ENCODE data around the gene NLGN2.
A peak's percentile ranks its signal among the peaks of the same experiment; 100 is the strongest.

NLGN2 gene

DNA sequence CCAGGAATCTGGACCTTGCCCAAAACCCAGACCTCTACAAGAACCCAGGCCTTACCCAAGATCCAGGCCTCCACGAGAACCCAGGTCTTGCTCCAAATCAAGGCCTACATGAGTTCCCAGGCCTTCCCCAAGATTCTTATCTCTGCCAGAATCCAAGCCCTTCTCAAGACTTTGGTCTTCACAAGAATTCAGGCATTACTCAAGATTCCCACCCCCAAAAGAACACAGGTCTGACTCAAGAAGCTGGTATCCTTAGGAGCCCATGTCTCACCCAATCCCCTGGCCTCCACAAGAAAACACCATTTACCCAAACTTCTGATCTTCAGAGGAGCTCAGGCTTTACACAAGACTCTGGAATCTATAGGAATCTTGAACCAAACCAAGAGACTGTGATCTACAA, 23.6 kb downstream of the NLGN2 start:
- no peak for DNase-seq (ENCODE audit: extremely low spot score, insufficient read length, low read depth)
- no peak for FAIRE-seq

DNA sequence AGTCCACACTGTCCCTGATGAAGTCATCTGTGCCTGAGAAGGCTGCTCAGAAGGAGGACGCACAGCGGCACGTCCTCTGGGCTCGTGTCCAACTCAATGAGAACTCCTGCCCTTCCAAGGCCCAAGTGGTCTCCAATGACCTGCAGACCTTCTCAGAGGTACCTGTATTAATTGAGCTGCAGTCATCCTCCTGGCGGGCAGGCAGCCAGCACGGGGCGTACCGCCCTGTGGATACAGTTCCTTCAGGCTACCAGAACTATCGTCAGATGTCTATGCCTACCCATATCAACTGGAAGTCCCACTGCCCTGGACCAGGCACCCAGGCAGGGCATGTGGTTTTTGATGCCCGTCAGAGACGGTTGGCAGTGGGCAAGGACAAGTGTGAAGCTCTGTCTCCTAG, 24.7 kb downstream of the NLGN2 start:
- FAIRE-seq, result no peak

DNA sequence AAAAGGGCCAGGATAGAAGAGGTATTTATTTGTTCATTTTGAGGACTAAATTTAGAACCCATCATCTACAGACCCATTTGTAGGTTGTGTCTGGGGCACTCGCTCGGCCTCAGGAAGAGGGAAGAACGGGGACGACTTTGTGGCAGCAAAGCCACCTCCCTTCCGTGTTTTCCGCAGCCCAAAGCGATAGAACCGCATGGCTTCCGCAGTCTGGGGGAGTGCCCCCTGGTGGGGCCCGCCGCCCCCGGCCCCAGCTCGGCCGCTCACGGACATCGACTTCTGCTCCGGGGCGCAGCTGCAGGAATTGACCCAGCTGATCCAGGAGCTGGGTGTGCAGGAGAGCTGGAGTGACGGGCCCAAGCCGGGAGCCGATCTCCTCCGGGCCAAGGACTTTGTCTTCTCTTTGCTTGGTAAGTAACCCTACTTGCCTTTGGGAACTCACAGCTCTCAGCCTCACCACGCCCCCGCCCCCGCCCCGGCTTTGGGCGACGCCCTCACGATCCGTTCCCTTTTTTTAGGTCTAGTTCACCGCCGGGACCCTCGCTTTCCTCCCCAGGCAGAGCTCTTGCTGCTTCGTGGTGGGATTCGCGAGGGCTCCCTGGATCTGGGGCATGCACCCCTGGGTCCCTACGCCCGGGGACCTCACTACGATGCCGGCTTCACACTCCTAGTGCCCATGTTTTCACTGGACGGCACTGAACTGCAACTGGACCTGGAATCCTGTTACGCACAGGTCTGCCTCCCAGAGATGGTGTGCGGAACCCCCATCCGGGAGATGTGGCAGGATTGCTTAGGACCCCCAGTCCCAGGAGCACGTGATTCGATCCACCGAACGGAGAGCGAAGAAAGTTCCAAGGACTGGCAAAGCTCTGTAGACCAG, 28.3 kb downstream of the NLGN2 start:
- no peak for FAIRE-seq
- DNase-seq (ENCODE audit: extremely low spot score, insufficient read length, low read depth), result no peak

More for the DNA sequence above, 24.7 kb downstream of the NLGN2 start:
- no peak for DNase-seq (ENCODE audit: extremely low spot score, insufficient read length, low read depth)

DNA sequence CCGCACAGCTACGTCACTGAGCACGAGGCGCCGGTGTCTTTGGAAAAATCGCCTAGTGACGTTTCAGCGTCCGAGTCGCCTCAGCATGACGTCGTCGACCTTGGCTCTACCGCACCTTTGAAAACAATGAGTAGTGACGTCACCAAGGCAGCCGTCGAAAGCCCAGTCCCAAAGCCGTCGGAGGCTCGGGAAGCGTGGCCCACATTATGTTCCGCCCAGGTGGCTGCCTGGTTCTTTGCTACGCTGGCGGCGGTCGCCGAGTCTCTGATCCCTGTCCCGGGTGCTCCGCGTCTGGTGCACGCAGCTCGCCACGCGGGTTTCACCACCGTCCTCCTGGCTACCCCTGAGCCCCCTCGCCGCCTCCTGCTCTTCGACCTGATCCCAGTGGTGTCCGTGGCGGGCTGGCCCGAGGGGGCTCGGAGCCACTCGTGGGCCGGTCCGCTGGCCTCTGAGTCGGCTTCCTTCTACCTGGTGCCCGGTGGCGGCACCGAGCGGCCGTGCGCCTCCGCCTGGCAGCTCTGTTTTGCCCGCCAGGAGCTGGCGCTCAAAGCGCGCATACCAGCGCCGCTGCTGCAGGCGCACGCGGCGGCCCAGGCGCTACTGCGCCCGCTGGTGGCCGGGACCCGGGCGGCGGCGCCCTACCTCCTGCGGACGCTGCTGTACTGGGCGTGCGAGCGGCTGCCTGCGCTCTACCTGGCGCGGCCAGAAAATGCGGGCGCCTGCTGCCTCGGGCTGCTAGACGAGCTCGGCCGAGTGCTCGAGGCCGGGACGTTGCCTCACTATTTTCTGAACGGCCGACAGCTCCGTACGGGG, 29.1 kb downstream of the NLGN2 start:
- peak; percentile 44 for DNase-seq (ENCODE audit: extremely low spot score, insufficient read length, low read depth)
- peak; percentile 48 for FAIRE-seq

DNA sequence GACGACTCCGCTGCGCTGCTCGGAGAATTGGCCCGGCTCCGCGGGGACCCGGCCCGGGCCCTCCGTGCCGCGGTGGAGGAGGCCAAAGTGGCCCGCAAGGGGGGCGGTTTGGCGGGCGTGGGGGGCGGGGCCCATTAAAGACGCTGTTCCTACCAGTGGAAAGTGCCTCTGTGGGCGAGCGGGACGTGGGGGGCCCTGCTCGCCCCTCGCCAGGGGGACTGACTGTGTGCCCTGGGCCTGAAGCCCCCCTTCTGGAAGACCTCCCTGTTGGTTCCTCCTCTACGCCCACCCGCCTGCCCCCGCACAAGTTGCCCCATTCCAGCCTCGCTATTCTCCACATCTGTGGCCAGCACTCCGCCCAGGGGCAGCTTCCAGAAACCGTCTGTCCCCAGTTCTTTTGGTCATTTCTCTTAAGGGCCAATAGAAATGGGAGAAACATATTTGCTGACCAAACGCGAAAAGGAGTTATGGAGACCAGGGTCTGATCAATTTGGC, 29.8 kb downstream of the NLGN2 start:
- DNase-seq (ENCODE audit: extremely low spot score, insufficient read length, low read depth) (no peak), FAIRE-seq (no peak)

DNA sequence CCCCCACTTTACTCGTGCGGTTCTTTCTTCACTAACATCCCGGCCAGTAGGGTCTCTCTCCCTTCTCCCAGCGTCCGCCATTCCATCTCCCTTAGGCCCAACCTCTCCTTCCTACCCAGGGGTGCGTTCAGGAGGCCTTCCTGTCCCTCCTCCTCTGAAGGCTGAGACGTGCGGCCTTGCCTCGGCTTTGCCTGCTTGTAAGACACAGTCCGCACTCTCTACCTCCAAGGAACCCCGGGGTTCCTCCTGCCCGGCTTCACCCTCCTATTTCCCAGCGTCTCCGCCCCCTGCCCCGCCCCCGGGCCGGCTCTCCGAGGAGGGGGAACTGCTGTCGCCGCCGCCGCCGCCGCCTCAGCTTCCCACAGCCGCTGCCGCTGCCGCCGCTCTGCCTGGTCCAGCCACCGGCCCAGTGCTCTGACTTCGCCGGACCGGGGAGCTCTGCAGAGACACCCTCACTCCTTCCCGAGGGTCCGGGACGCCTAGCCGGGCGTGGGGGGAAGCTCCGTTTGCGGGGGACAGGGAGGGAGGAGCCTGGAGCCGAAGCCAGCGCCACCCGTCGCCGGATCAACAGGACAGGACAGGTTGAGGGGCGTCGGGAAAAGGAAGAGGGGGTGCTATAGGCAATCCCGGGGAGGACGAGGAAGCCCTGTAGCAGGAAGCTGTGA, 30.4 kb downstream of the NLGN2 start:
- FAIRE-seq (no peak), DNase-seq (ENCODE audit: extremely low spot score, insufficient read length, low read depth) (no peak)

DNA sequence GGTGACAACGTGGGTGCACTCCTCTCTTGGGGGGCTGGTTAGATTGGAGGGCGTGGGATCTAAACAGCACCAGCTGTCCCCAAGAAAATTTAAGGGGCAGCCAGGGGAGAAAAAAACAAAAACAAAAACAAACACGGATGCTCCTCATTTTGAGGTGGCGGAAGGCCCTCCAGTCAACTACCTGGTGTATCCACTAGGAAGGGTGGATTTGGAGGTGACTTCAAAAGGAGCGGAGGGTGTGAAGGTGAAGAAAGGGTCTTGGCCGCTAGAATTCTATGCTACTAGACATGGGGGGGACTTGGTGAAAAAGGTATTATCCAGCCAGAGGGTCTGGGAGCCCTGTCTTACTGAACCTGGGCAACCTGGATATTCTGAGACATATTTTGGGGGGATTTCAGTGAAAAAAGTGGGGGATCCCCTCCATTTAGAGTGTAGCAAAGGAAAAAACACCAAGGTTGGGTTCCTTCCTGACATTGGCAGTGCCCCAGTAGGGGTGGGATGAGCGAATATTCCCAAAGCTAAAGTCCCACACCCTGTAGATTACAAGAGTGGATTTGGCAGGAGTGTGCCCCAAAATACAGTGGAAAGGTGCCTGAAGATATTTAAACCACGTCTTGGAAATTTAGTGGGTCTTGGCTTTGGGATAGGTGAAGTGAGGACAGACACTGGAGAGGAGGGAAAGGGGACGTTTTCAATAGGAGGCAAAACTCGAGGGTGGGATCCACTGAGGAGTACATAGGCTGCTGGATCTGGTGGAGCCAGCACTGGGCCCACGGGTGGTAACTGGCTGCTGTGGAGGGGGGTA, 31.2 kb downstream of the NLGN2 start:
- no peak for FAIRE-seq
- no peak for DNase-seq (ENCODE audit: extremely low spot score, insufficient read length, low read depth)

DNA sequence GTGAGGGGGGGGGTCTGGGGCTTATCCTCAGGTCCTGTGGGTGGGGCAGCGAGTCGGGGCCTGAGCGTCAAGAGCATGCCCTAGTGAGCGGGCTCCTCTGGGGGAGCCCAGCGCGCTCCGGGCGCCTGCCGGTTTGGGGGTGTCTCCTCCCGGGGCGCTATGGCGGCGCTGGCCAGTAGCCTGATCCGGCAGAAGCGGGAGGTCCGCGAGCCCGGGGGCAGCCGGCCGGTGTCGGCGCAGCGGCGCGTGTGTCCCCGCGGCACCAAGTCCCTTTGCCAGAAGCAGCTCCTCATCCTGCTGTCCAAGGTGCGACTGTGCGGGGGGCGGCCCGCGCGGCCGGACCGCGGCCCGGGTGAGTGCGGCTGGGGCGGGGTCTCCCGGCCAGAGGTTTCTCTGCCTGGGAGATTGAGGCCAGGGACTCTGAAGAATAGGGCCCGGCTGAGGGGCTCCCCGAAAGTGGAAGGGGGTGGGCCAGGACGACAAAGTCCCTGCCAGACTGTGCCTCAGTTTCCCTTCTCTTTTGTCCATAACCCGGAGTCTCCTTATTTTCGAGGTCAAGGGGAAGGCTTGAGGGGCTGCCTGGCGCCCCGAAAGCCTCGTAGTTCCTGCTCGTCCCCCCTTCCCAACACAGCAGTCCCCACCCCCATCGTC, 31.9 kb downstream of the NLGN2 start, which contains the start of gene FGF11:
Gene FGF11 (plus strand): TSS at position 51 of the 651 bp plus-strand sequence. CDS start 109 bp downstream, at position 160.
- FAIRE-seq (no peak), DNase-seq (ENCODE audit: extremely low spot score, insufficient read length, low read depth) (no peak)

DNA sequence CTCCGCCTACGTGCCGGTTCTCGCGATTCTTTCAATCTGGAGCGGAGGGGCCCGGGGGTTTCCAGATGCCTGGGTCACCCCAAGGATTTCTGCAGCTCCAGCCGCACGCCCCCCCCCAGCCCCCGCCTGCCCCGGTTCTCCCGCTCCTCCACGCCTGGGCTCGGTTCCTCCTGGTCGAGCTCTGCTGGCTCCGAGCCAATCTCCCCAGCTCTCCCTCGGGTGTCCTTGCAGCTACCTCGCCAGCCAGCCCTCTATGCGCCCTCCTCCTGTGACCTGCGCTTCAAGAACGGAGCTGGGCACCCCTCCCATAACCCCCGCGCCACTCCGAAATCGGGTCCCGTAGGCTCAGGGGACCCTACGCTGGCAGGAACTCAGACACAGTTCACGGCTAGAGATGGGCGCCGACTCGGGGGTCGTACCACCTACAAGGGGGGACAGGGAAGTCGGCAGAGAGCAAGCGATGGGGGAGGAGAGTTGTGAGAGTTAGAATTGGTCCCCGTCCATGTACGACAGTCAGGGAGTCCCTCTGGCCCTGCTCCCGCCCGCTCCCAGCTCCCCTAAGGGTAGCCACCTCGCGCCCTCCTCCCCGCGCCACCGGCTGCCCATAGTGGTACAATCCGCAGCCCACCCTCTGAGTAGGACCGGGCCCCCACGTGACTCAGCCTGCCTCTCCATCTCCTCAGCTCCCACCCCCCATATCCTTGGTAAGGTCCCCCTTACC, 32.6 kb downstream of the NLGN2 start:
- no peak for DNase-seq (ENCODE audit: extremely low spot score, insufficient read length, low read depth)
- FAIRE-seq, result peak; percentile 60

DNA sequence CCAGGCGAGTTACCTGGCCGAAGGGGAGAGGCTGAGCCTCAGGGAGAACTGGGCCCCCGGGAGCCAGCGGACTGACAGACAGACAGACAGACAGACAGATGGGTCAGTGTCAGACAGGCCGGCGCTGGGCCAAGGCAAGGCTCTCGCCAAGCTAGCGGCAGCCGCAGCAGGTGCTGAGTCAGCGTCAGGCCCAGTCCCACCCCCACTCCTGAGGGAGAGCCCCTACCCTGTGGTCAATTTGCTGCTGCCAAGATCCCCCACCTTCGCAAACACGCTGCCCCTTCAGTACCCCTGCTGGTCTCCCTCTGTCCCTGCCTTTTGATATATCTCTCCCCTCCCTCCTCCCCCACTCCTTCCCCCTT, 33.2 kb downstream of the NLGN2 start:
- peak; percentile 38 for FAIRE-seq
- DNase-seq (ENCODE audit: extremely low spot score, insufficient read length, low read depth), result no peak

DNA sequence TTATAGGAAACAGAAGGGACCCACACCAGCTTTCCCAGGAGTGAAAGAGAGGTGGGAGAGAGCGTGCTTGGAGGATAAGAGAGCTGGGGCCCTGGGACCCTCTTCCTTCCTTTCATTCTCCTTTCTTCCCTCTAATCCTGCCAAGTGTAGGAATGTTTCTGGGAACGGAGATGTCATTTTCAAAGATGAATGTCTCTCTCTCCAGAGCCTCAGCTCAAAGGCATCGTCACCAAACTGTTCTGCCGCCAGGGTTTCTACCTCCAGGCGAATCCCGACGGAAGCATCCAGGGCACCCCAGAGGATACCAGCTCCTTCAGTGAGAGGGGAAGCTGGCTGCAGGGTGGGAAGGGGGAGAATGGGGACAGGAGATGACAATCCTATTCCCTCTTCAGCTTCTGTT, 33.6 kb downstream of the NLGN2 start:
- FAIRE-seq (no peak), DNase-seq (ENCODE audit: extremely low spot score, insufficient read length, low read depth) (no peak)

DNA sequence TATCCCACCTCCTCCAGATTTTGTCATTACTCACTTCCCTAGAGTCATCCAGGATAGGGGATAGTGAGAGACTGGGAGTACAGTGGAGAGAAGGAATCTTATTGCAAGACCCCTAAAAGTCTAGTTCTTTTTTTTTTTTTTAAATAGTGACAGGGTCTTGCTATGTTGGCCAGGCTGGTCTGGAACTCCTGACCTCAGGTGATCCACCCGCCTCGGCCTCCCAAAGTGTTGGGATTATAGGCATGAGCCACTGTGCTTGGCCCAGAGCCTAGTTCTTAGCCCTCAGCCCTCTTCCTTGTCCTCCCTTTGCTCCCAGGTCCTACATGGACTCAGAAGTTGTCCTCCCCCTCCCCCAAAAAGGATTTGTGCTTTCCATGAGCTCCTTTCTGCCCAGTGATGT, 34.5 kb downstream of the NLGN2 start:
- DNase-seq (ENCODE audit: extremely low spot score, insufficient read length, low read depth), result no peak
- FAIRE-seq, result no peak

DNA sequence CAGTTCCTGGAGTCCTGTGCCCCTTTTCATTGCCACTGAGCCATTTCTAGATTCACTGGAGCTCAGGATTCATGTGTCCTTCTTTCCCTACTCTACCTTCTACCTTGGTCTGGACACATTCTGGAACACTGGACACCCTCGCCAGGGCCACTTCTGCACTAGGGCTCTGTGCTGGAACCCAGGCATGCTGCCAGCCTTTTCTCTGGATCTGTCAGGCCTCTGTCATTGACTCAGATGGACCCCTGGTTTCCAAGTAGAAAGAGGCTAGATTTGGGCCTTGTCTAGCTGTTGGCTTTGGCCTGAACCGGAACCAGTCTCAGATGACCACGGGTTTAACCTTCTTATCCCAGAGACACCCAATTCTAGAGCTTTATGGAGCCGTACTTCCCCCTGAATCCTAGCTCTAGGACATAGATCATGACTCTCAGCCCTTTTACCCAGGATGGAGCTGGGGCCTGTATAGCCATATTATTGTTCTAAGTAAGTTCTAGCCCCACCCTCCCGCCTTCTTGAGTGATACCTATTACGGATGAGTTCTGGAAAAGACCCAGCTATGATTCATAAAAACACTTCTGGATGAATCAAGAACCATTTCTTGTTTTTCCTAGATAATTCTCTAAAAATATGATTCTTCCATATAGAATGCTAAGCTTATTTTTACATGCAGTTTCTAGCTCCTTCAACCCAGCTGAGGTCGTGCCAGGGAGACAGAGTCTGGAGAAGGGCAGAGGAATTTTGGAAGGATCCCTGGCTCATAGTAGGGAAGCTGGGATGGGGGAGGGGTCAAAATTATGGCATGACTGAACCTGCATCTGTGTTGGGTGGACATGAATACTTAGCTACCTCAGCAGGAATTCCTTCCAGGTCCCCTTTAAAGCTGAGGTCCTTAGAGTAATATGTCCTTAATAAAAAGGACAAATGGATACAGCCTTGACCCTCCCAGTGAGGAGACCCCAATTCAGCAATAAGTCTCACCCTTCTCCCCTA, 36.1 kb downstream of the NLGN2 start:
- no peak for FAIRE-seq

DNA sequence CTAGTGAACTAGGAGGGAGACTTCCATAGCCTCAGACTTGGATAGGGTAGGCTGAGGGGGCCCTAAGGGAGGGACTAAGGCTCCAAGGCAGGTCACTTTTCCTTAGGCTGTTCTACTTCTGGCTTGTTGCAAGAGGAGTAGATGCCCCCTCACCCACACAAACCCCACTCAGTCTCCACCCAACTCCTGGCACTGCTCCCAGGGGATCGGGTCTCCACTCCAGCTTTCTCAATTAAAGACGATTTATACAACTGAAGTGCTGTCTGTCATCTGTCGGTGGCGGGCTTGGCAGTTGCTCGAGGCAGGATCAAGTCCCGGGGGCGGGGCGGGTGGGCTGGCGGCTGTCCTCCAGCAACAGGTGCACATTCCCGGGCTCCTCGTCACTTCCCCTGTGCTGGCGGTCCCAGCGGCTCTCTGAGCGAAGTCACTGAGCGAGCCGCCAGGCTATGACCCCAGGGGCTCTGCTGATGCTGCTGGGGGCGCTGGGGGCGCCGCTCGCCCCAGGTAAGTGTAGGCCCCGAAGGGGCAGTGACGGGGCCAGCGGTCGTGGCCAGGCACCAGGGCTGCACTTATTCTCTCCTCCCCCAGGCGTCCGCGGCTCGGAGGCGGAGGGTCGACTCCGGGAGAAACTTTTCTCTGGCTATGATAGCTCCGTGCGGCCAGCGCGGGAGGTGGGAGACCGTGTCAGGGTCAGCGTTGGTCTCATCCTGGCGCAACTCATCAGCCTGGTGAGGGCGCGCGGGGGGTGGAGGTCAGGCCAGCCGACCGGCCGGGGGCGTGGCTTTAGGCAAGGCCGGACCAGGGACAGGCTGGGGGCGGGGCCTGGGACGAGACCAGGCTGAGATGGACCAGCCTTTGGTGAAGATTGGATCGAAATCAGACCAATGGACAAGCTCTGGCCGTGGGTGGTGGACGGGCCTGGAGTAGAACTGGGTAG, 37.3 kb downstream of the NLGN2 start, which contains the start of gene CHRNB1:
Gene CHRNB1 (plus strand): TSS at position 380 of the 937 bp plus-strand sequence. CDS start 67 bp downstream, at position 447.
- FAIRE-seq (peak; percentile 73), DNase-seq (ENCODE audit: extremely low spot score, insufficient read length, low read depth) (no peak)

More for the DNA sequence above, 36.1 kb downstream of the NLGN2 start:
- no peak for DNase-seq (ENCODE audit: extremely low spot score, insufficient read length, low read depth)

DNA sequence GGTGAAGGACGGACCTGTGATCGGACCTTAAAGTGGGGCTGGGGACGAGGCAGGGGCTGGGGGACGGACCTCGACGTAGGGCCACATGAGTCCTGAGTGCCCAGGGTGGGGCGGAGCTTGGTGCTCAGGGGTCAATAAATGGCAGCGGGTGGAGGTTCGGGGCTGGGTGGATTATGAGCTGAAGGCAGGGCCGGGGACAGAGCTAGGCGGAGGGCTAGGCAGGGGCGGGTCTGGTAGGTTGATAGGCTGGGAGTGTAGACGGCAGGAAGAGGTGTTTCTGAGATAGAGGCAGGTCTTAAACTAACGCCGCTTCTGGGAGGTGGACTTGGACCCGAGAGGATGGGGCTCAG, 37.9 kb downstream of the NLGN2 start:
- peak; percentile 42 for FAIRE-seq

DNA sequence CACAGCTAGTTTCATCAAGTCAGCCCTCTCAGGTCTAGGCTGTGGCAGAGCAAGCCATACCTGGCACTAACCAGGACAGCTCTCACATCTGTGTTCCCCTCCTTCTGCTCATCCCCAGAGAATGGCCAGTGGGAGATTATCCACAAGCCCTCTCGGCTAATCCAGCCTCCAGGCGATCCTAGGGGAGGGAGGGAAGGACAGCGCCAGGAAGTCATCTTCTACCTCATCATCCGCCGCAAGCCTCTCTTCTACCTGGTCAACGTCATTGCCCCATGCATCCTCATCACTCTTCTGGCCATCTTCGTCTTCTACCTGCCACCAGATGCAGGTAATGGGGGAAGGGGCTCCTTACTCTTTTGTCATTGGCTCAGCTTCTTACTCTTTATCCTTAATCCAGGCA, 40.8 kb downstream of the NLGN2 start:
- no peak for FAIRE-seq

More for the DNA sequence above, 37.9 kb downstream of the NLGN2 start:
- DNase-seq (ENCODE audit: extremely low spot score, insufficient read length, low read depth), result no peak

More for the DNA sequence above, 40.8 kb downstream of the NLGN2 start:
- no peak for DNase-seq (ENCODE audit: extremely low spot score, insufficient read length, low read depth)

Data from GM18507 (cell line).